ENCODE measurements around the gene WLS.

Gene WLS

GRCh38 chr1:68204977-68205630 lies 27.2 kb downstream of the WLS start:
- DNase-seq (ENCODE audit: extremely low spot score, insufficient read length, low read depth) = no peak
- no peak for FAIRE-seq

DNA sequence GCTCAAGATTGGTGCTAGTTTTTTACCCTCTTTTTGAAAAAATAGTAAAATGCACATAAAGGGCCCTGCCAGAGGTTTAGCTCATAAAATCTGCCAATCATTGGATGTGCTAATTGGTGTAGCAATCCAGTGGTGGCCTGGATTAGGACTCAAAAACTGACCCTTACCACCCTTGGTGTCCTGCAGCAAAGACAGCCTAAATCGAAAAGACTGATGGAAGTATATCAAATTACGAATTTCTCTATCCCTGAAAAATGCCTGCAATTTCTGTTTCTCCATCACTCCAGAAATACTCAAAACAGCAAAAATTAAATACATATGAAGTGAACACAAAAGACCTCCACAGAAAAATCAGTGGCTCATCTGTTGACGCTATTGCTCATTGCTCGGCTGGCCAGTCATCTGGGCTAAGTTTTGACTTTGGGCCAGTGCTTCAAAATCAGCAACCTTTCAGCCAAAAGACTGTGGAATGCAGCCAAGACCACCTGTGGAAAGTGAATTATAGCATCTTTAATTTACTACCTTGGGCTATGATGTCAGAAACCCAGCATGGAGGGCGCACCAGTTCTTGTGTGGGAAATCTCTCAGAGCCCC lies 30.0 kb downstream of the WLS start:
- FAIRE-seq (no peak), DNase-seq (ENCODE audit: extremely low spot score, insufficient read length, low read depth) (no peak)

DNA sequence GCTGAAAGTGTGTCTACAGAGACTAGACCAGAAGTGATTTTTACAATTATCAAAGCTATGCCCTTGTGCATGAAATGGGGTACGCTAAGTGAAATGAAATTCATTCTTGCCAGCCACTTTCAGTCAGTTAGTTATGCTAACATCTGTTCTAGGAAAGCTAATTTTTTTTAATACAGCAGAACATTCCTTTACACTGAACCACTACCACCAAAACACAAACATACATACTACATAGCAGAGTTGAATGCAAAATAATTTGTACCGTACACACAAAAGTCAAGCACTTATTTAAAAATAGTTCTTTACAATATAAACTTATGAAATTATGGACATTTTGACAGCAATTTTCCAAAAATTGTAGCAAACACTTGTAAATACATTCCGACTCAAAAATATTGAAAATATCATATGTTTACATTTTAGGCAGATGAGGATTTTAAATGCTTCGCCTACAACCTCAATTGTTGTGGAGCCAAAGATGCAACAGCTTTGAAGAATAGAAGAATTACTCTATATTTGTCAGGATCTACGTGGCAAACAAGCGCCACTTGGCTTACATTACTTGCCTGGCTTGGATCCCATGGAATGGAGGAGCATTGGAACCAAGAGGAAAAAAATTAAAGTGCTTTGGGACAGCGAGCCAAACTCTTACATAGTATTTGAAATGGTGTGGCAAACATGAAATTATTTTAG lies 30.6 kb downstream of the WLS start:
- DNase-seq (ENCODE audit: extremely low spot score, insufficient read length, low read depth) (no peak), FAIRE-seq (no peak)

DNA sequence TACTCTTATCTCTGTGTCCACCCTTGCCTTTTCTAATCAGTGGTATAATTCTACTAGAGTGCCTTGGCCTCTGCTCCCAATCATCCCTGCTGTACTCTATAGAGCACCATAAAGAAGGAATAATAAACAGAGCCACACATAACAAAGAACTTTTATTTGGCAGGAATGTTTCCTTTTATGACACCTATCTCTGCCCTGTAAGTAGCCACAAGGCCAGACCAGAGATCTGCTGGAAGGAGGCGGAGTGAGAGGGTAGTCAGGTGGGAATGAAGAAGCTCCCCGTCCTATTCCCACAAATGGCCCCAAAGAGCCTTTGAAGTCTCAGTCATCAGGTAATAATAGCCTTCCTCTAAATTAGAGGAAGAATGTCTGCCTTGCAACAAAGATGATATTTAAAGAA lies 32.7 kb downstream of the WLS start:
- DNase-seq (ENCODE audit: extremely low spot score, insufficient read length, low read depth) = no peak
- no peak for FAIRE-seq

DNA sequence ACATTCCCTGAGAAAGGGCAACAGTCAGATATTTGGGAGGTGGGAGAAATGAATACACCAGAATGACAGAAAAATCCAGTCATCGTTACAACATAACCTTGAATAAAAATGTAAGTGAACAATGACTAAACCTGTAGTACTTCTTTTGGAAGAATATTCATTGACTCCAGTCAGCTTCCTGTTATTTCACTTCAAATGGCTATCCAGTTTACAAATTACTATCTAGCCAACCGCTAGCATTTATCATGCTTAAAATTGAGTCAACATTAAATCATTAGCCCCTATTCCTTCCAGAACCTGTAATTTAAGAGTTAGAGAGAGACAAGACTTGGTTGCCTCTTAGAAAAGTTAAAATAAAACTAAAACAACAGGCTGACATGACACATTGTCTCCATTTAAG lies 33.6 kb downstream of the WLS start:
- DNase-seq (ENCODE audit: extremely low spot score, insufficient read length, low read depth) = no peak
- no peak for FAIRE-seq

- no peak for FAIRE-seq
- DNase-seq (ENCODE audit: extremely low spot score, insufficient read length, low read depth) = no peak
These were observed 34.4 kb downstream of the WLS start for GRCh38 chr1:68197891-68198290.

- DNase-seq (ENCODE audit: extremely low spot score, insufficient read length, low read depth) (no peak), FAIRE-seq (no peak)
These were observed 34.9 kb downstream of the WLS start for GRCh38 chr1:68197461-68197860.

GRCh38 chr1:68196676-68197075 lies 35.6 kb downstream of the WLS start:
- no peak for FAIRE-seq
- DNase-seq (ENCODE audit: extremely low spot score, insufficient read length, low read depth) = no peak

DNA sequence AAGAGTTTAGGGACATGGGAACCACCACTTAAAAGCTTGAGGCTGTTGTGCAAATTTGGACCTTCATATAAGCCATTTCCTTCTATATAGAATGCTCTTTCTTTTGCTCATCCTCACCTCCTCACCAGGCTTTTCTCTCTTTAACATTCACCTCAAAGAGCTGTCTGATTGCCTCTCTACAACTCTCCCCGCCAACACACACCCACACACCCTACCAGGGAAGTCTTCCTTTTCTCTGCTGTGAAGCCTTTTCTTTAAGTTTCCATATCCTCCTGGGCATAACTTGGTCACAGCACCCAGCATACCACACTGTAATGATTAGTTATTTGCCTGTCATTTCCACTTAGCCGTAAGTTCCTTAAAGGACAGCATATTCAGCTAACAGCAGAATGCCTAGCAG lies 40.6 kb downstream of the WLS start:
- DNase-seq (ENCODE audit: extremely low spot score, insufficient read length, low read depth) = no peak
- no peak for FAIRE-seq

GRCh38 chr1:68188644-68189340 lies 43.5 kb downstream of the WLS start:
- FAIRE-seq (no peak), DNase-seq (ENCODE audit: extremely low spot score, insufficient read length, low read depth) (no peak)

GRCh38 chr1:68188060-68188538 lies 44.2 kb downstream of the WLS start:
- DNase-seq (ENCODE audit: extremely low spot score, insufficient read length, low read depth) (no peak), FAIRE-seq (peak; percentile 65)

- FAIRE-seq = no peak
- DNase-seq (ENCODE audit: extremely low spot score, insufficient read length, low read depth) = no peak
These were observed 46.6 kb downstream of the WLS start for GRCh38 chr1:68185743-68186142.

DNA sequence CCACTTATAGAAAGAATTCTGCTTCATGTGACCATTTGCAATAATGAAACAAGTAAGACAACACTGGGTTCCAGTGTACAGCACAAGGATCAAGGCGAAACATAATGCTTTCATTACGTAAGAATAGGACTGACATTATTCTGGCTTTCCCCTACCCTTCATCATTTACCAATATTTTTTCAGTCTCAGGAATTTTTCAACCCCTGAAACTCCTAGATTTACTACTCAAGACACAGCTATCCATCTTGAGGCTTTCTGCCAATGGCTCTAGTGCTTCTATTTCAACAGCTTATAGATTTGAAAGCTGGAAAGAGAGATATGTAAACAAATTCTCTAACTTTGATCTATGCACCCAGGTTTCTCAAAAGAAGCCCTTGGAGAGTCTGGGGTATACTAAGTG lies 48.4 kb downstream of the WLS start:
- no peak for FAIRE-seq

DNA sequence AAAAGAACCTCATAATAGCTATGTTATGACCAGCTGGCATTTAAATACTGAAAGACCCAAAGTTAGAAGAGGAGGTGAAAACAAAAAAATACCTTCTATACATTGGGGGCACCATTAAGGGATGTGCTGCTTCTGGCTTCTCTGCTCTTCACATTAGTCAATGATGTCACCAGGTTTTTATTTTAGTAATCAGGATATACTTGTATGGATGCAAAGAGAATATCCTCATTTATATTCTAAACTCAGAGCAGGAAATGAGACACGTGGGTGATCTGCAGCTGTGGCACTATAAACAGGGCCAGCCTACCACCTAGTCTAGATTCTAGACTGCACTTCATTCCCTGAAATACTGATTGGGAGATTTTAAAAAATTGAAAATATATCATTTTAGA lies 51.2 kb downstream of the WLS start:
- FAIRE-seq (no peak), DNase-seq (ENCODE audit: extremely low spot score, insufficient read length, low read depth) (no peak)

More for the DNA sequence above, 48.4 kb downstream of the WLS start:
- no peak for DNase-seq (ENCODE audit: extremely low spot score, insufficient read length, low read depth)

DNA sequence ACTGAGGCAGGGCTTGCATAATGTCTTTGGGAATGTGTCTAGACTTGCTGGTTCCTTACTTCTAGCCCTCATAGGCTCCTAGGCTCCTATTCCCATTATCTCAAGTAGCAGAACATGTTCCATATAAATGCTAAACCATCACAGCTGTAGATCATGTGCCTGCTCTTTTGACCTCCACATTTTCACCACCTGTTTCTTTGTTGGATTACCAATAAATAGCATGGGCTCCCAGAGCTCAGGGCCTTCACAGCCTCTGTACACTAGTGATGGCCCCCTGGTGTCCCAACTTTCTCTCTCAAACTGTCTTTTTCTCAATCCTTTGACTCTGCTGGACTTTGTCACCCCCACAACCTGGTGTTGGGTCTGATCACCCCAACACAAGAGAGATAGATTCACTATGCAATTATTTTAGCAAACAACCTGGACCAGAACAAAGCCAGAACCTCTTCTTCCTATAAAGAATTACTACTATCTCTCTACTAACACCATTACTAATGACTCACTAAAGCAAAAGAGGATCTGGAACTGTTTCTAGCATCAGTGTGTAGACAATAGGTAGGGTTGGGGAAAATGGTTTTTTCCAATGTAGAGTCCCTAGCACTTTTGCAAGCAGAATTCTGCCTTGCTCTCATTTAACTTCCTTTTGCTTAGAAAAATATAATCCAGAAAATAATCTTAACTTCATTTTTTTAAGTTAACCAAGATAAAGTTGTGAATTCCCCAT lies 51.7 kb downstream of the WLS start:
- DNase-seq (ENCODE audit: extremely low spot score, insufficient read length, low read depth) (no peak), FAIRE-seq (no peak)

DNA sequence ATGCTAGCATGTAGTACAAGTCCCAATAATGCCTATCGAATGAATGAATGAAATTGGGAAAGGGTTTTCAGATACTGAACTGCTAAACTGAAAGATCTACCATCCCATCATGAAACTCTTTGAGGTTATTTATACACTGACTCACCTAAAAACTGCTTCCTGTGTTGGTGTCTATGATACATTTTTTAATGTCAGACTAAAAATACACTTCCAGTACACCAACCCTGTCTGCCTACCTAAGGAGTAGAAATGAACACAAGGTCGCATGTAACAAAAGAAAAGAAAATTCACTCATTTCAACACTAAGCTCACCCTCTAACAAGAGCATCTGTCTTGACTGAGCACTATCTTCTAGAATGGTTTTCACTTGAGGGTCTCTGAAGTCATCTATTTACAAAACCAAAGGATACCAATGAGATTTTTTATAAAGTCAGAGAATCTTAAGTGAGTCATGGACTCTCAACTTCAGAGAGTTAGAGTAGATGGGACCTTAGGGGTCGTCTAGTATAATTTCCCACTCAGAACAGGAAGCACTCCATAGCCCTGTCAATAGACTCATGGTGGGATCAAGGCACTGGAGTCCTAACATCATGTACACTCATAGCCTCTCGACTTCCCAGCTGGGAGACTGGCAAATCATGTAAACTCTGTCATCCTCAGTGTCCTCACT lies 53.4 kb downstream of the WLS start:
- peak; percentile 12 for DNase-seq (ENCODE audit: extremely low spot score, insufficient read length, low read depth)
- FAIRE-seq = peak; percentile 76

GRCh38 chr1:68175621-68176398 lies 56.5 kb downstream of the WLS start:
- FAIRE-seq (no peak), DNase-seq (ENCODE audit: extremely low spot score, insufficient read length, low read depth) (no peak)

DNA sequence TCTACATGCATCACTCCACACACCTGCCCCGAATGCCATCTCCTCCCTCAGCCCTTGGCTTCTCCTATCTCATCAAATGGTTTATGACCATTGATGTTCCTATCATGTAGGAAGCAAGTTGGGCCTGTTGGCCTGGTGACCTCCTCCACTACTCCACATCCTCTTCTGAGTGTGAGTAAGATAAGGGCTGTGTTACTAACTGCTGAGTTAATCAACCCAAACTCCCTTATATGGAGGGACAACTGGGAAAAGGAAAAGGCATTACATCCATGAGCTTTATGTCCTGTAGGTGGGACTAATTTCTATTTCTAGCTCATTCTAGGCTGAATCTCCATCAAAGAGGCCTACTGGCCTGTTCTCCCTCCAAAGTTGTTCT lies 57.6 kb downstream of the WLS start:
- DNase-seq (ENCODE audit: extremely low spot score, insufficient read length, low read depth) = no peak
- no peak for FAIRE-seq

Data from GM18507 (cell line).